OCI-M1 (cell line): ENCODE measurements around the gene CTBP2.

Experiments
- DNase-seq: peaks from one replicate; lab custom pipeline; 2025; lab: John Stamatoyannopoulos, UW

The CTBP2 gene

GRCh38 chr10:125144693-125145623 is 15.4 kb downstream of the CTBP2 start:
- DNase-seq, result peak; percentile 91

- no peak for DNase-seq
Measured at GRCh38 chr10:125144206-125144605, 16.2 kb downstream of the CTBP2 start.

- no peak for DNase-seq
Measured at GRCh38 chr10:125142946-125143345, 17.4 kb downstream of the CTBP2 start.

GRCh38 chr10:125141860-125142484 is 18.4 kb downstream of the CTBP2 start:
- DNase-seq, result no peak

GRCh38 chr10:125141150-125141859 is 19.1 kb downstream of the CTBP2 start:
- no peak for DNase-seq

- DNase-seq, result no peak
Measured at GRCh38 chr10:125140151-125140550, 20.2 kb downstream of the CTBP2 start.

GRCh38 chr10:125137601-125138438 is 22.5 kb downstream of the CTBP2 start:
- DNase-seq, result no peak

GRCh38 chr10:125136087-125136486 is 24.3 kb downstream of the CTBP2 start:
- no peak for DNase-seq

- no peak for DNase-seq
Measured at GRCh38 chr10:125135771-125136035, 24.7 kb downstream of the CTBP2 start.

- DNase-seq, result no peak
Measured at GRCh38 chr10:125134916-125135770, 25.2 kb downstream of the CTBP2 start.

- no peak for DNase-seq
Measured at GRCh38 chr10:125134483-125134848, 25.9 kb downstream of the CTBP2 start.

- DNase-seq, result no peak
Measured at GRCh38 chr10:125133696-125134482, 26.5 kb downstream of the CTBP2 start.

GRCh38 chr10:125132344-125132743 is 28.0 kb downstream of the CTBP2 start:
- no peak for DNase-seq

GRCh38 chr10:125130916-125131315 is 29.4 kb downstream of the CTBP2 start:
- DNase-seq, result no peak

- no peak for DNase-seq
Measured at GRCh38 chr10:125130260-125130659, 30.1 kb downstream of the CTBP2 start.

GRCh38 chr10:125129076-125129458 is 31.3 kb downstream of the CTBP2 start:
- no peak for DNase-seq

- DNase-seq, result no peak
Measured at GRCh38 chr10:125128397-125129075, 31.8 kb downstream of the CTBP2 start.

- DNase-seq, result no peak
Measured at GRCh38 chr10:125127986-125128385, 32.4 kb downstream of the CTBP2 start.

GRCh38 chr10:125127110-125127509 is 33.3 kb downstream of the CTBP2 start:
- no peak for DNase-seq
